Neuronal stem cell (in vitro differentiated cells): ENCODE measurements around the gene NAMPT.

ENCODE experiments used
- DNase-seq: peaks from one replicate; pipeline ENCODE4 v3.0.0-alpha.2; 2013; ENCODE audit warnings: low spot score
- H2AFZ ChIP-seq: one replicate; pipeline ENCODE4 v1.6.1; 2013; ENCODE audit warnings: mild to moderate bottlenecking, low read length, inconsistent platforms
- H2AK5ac ChIP-seq: 2 replicates; pipeline ENCODE4 v1.6.1; 2013; ENCODE audit warnings: low read depth, mild to moderate bottlenecking, inconsistent platforms, low read length, moderate library complexity, mixed read lengths
- H2BK120ac ChIP-seq: 2 replicates; pipeline ENCODE4 v1.6.1; 2013; ENCODE audit warnings: low read depth, mild to moderate bottlenecking, inconsistent platforms, low read length, moderate library complexity, mixed read lengths
- H2BK12ac ChIP-seq: one replicate; pipeline ENCODE4 v1.6.1; 2013; ENCODE audit warnings: low read length, inconsistent platforms
- H2BK15ac ChIP-seq: 2 replicates; pipeline ENCODE4 v1.6.1; 2013; ENCODE audit warnings: mild to moderate bottlenecking, low read length, inconsistent platforms, mixed read lengths
- H2BK5ac ChIP-seq: one replicate; pipeline ENCODE4 v1.6.1; 2013; ENCODE audit warnings: inconsistent platforms, mild to moderate bottlenecking, low read length, moderate library complexity
- H3K14ac ChIP-seq: one replicate; pipeline ENCODE4 v1.6.1; 2013; ENCODE audit warnings: low read length, inconsistent platforms
- H3K18ac ChIP-seq: 2 replicates; pipeline ENCODE4 v1.6.1; 2013; ENCODE audit warnings: low read length, inconsistent platforms
- H3K23ac ChIP-seq: 2 replicates; pipeline ENCODE4 v1.6.1; 2013; ENCODE audit warnings: low read depth, mild to moderate bottlenecking, mixed read lengths, low read length, inconsistent platforms; ENCODE audit not compliant: poor library complexity
- H3K27ac ChIP-seq: replicated peaks from 3 replicates; pipeline ENCODE4 v1.5.1; 2013; ENCODE audit warnings: low read length, inconsistent platforms
- H3K27me3 ChIP-seq, 3 experiments: 2 replicates each; pipeline ENCODE4 v1.6.1; 2013; ENCODE audit warnings: low read length in 3 of 3, mild to moderate bottlenecking in 2 of 3, inconsistent platforms in 1 of 3, low read depth in 1 of 3, mixed read lengths in 1 of 3, moderate library complexity in 1 of 3; ENCODE audit not compliant: control insufficient read depth in 3 of 3, insufficient read depth in 3 of 3
- H3K36me3 ChIP-seq, 2 donors: replicated peaks in 1 of 2; 2 replicates each; pipeline ENCODE4 v1.6.1; 2013; ENCODE audit warnings: low read length in 2 of 2; ENCODE audit not compliant: control insufficient read depth in 2 of 2, insufficient read depth in 2 of 2
- H3K4ac ChIP-seq: 2 replicates; pipeline ENCODE4 v1.6.1; 2013; ENCODE audit warnings: inconsistent platforms, mild to moderate bottlenecking, low read length, moderate library complexity
- H3K4me1 ChIP-seq, 2 donors: 1 replicate in 1 of 2; 2 replicates in 1 of 2; pipeline ENCODE4 v1.6.1; 2013; ENCODE audit warnings: low read length in 2 of 2, low read depth in 1 of 2; ENCODE audit not compliant: control insufficient read depth in 2 of 2, insufficient read depth in 1 of 2
- H3K4me2 ChIP-seq: one replicate; pipeline ENCODE4 v1.6.1; 2013; ENCODE audit warnings: mild to moderate bottlenecking, low read length, inconsistent platforms; ENCODE audit not compliant: insufficient read depth, poor library complexity, severe bottlenecking
- H3K4me3 ChIP-seq, 2 donors: 2 replicates each; pipeline ENCODE4 v1.5.1; 2013; ENCODE audit warnings: low read length in 2 of 2, mild to moderate bottlenecking in 2 of 2, inconsistent platforms in 1 of 2, moderate library complexity in 1 of 2
- H3K79me1 ChIP-seq: one replicate; pipeline ENCODE4 v1.6.1; 2013; ENCODE audit warnings: low read depth, mild to moderate bottlenecking, inconsistent platforms, low read length, moderate library complexity
- H3K9ac ChIP-seq: one replicate; pipeline ENCODE4 v1.6.1; 2013; ENCODE audit warnings: mild to moderate bottlenecking, low read depth, low read length, inconsistent platforms; ENCODE audit not compliant: poor library complexity
- H3K9me3 ChIP-seq, 2 donors: replicated peaks in 1 of 2; 2 replicates each; pipeline versions ENCODE3 to v1.6.1; 2013; ENCODE audit warnings: low read length in 2 of 2, mild to moderate bottlenecking in 2 of 2, inconsistent platforms in 1 of 2, low read depth in 1 of 2, mixed read lengths in 1 of 2, moderate library complexity in 1 of 2; ENCODE audit not compliant: control insufficient read depth in 2 of 2, insufficient read depth in 1 of 2
- H4K8ac ChIP-seq: one replicate; pipeline ENCODE4 v1.6.1; 2013; ENCODE audit warnings: low read depth, mild to moderate bottlenecking, inconsistent platforms, low read length, moderate library complexity
- H4K91ac ChIP-seq: one replicate; pipeline ENCODE4 v1.6.1; 2013; ENCODE audit warnings: low read length, low read depth, mild to moderate bottlenecking, inconsistent platforms; ENCODE audit not compliant: poor library complexity
- WGBS, 2 donors: extraction: QIAGEN DNeasy Blood & Tissue Kit; methylation state at CpG; one replicate each; pipeline ENCODE4 v1.1.7; 2013; ENCODE audit warnings: missing lambda C conversion rate in 2 of 2, mixed read lengths in 1 of 2; ENCODE audit not compliant: insufficient read length in 2 of 2, insufficient replicate concordance in 1 of 2; ENCODE audit errors: extremely low coverage in 2 of 2; 5-methylcytosine and 5-hydroxymethylcytosine counted together

The NAMPT gene

GRCh38 chr7:106281585-106282318 is 3.0 kb downstream of the NAMPT start:
- H3K23ac ChIP-seq = no peak overlapping the region
- H4K8ac ChIP-seq = no peak overlapping the region
- H4K91ac ChIP-seq = no peak overlapping the region
- H2BK15ac ChIP-seq = no peak overlapping the region
- no peak overlapping the region for H3K9ac ChIP-seq
- H3K14ac ChIP-seq = no peak overlapping the region
- no peak overlapping the region for H3K4ac ChIP-seq
- WGBS, 2 donors = no CpG with 5 or more reads among the region's 5 CpGs
- no peak overlapping the region for H2BK5ac ChIP-seq
- no peaks in the 10 kb centered on the region for H3K79me1 ChIP-seq
- no peak overlapping the region for H3K18ac ChIP-seq
- H3K27me3 ChIP-seq = no peaks in the 10 kb centered on the region
- DNase-seq = no peak
- H2AFZ ChIP-seq = no peak overlapping the region
- no peak overlapping the region for H2AK5ac ChIP-seq
- H3K36me3 ChIP-seq = peaks cover 0 to 20% of the 10 kb centered on the region in 2 donors
- H2BK120ac ChIP-seq = no peak overlapping the region
- no peak overlapping the region for H3K4me3 ChIP-seq
- H3K9me3 ChIP-seq = no peaks in the 10 kb centered on the region
- no peak overlapping the region for H3K27ac ChIP-seq
- H3K4me1 ChIP-seq = peaks cover 3 to 5% of the 10 kb centered on the region in 2 donors
- no peak overlapping the region for H3K4me2 ChIP-seq
- no peak overlapping the region for H2BK12ac ChIP-seq

DNA sequence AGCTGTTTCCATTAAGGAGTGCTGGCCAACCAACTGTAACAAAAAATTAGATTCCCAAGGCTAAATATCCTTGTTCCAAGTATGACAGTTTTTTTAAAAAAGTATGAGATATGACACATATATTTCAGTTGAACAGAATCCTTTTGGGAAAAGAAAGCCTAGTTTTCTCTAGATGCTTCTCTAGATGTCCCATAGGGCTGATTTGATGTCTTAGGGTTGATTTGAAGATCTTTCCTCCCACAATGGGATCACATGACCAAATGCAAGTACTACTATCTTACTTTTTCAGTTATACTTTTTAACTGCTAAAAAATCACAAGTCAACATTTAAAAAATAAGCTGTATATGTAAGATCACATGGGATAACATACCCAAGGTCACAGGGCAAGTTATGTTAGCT is 3.7 kb downstream of the NAMPT start:
- DNase-seq = no peak
- no peak overlapping the region for H3K27ac ChIP-seq
- H3K4me3 ChIP-seq = no peak overlapping the region
- no peak overlapping the region for H2AK5ac ChIP-seq
- H3K79me1 ChIP-seq = no peaks in the 10 kb centered on the region
- H2BK120ac ChIP-seq = no peak overlapping the region
- H4K8ac ChIP-seq = no peak overlapping the region
- H2BK12ac ChIP-seq = no peak overlapping the region
- H3K4me1 ChIP-seq = peaks cover 1 to 5% of the 10 kb centered on the region in 2 donors
- H3K4ac ChIP-seq = no peak overlapping the region
- H3K9me3 ChIP-seq = no peaks in the 10 kb centered on the region
- no peak overlapping the region for H3K23ac ChIP-seq
- no peak overlapping the region for H2AFZ ChIP-seq
- no peak overlapping the region for H2BK15ac ChIP-seq
- H4K91ac ChIP-seq = no peak overlapping the region
- H2BK5ac ChIP-seq = no peak overlapping the region
- no peak overlapping the region for H3K9ac ChIP-seq
- no peak overlapping the region for H3K14ac ChIP-seq
- no peak overlapping the region for H3K18ac ChIP-seq
- H3K36me3 ChIP-seq = peaks cover 0 to 26% of the 10 kb centered on the region in 2 donors
- no peaks in the 10 kb centered on the region for H3K27me3 ChIP-seq
- no peak overlapping the region for H3K4me2 ChIP-seq

DNA sequence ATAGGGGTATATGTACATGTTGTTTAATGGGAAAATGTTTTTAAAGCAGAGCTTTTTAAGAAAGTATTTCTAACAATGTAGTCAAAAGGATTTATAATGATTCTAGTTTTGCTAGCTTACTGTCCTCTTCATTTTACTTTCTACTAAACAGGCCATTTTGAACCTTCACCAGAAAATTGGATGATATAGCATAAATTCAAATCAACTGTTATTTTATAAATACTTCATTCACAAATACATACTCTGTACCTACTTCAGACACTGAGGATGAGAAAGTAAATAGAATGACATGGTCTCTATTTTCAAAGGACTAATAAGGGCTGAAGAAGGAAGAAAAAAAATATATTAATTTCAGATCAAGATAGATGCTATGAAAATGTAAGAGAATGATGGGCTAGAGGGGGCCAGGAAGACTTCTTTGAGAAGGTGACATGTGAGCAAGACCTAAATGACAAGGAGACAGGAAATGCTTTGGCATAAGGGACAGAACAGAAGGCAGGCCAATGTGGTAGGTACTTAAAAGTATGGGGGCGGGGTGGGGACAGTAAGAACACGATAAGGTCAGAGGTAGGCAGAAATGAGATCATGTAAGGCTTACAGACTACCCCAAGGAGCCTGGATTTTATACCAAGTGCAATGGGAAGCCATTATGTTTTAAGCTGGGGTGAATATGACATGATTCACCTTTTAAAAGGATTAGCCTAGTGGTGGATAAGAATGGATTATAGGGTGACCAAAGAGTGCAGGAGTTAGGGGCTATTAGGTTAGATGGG is 5.2 kb downstream of the NAMPT start:
- Histone ChIP-seq H3K9ac (no peak overlapping the region), H2BK120ac (no peak overlapping the region), H3K36me3 (peaks cover 0 to 41% of the 10 kb centered on the region in 2 donors), H3K27me3 (no peaks in the 10 kb centered on the region), H3K4me1 (peaks cover 0 to 5% of the 10 kb centered on the region in 2 donors), H2BK12ac (no peak overlapping the region), H3K18ac (no peak overlapping the region), H3K14ac (no peak overlapping the region), H3K4ac (no peak overlapping the region), H2AFZ (no peak overlapping the region), H3K79me1 (peaks cover 2% of the 10 kb centered on the region), H2BK5ac (no peak overlapping the region), H4K91ac (no peak overlapping the region), H2BK15ac (no peak overlapping the region), H3K4me2 (no peak overlapping the region), H3K27ac (no peak overlapping the region), H2AK5ac (no peak overlapping the region), H3K4me3 (no peak overlapping the region), H4K8ac (no peak overlapping the region), H3K23ac (no peak overlapping the region), H3K9me3 (no peaks in the 10 kb centered on the region)
- DNase-seq = no peak
- no CpG with 5 or more reads among the region's 2 CpGs for WGBS, 2 donors

- no peak overlapping the region for H3K27ac ChIP-seq
- WGBS, 2 donors = no CpG with 5 or more reads among the region's 2 CpGs
- peaks cover 0 to 50% of the 10 kb centered on the region in 2 donors for H3K36me3 ChIP-seq
These were observed 6.1 kb downstream of the NAMPT start for GRCh38 chr7:106278695-106279094.

More at GRCh38 chr7:106278695-106279094, 6.1 kb downstream of the NAMPT start:
- no peak for DNase-seq
- no peak overlapping the region for H2BK120ac ChIP-seq
- H3K27me3 ChIP-seq = no peaks in the 10 kb centered on the region
- no peak overlapping the region for H4K91ac ChIP-seq
- no peak overlapping the region for H2BK15ac ChIP-seq
- no peak overlapping the region for H3K14ac ChIP-seq
- no peak overlapping the region for H2AK5ac ChIP-seq
- H2AFZ ChIP-seq = no peak overlapping the region
- no peak overlapping the region for H3K4ac ChIP-seq
- H2BK5ac ChIP-seq = no peak overlapping the region
- no peaks in the 10 kb centered on the region for H3K9me3 ChIP-seq
- no peak overlapping the region for H3K4me2 ChIP-seq
- peaks cover 0 to 5% of the 10 kb centered on the region in 2 donors for H3K4me1 ChIP-seq
- no peak overlapping the region for H3K23ac ChIP-seq
- H3K18ac ChIP-seq = no peak overlapping the region
- peaks cover 2% of the 10 kb centered on the region for H3K79me1 ChIP-seq
- H3K4me3 ChIP-seq = no peak overlapping the region
- H3K9ac ChIP-seq = no peak overlapping the region
- no peak overlapping the region for H2BK12ac ChIP-seq
- no peak overlapping the region for H4K8ac ChIP-seq
